GM23248 (cell line): ENCODE data around the gene GAS7.

Experiments
- EZH2 ChIP-seq: fragments of 200-600 bp; sonication (generic); IDR thresholded peaks from 2 replicates; pipeline ENCODE4 v1.6.1; 2018; ENCODE audit warnings: antibody characterized with exemption, mild to moderate bottlenecking; ENCODE audit not compliant: insufficient read depth, poor library complexity, severe bottlenecking
- EZH2phosphoT487 ChIP-seq: fragments of 200-600 bp; sonication (generic); IDR thresholded peaks from 2 replicates; pipeline ENCODE4 v1.6.1; 2018; ENCODE audit warnings: antibody characterized with exemption, moderate library complexity, mild to moderate bottlenecking, low read depth; ENCODE audit not compliant: insufficient read depth

GRCh38 chr17:9897372-9897968 is 300.9 kb downstream of the GAS7 start:
- TF ChIP-seq EZH2 (no peak), EZH2phosphoT487 (no peak)
